22Rv1 (cell line): ENCODE results near the gene VTI1A.

Experiments used
- CTCF ChIP-seq: fragments of 450-650 bp; IDR thresholded peaks from 2 replicates; pipeline ENCODE4 v1.5.1; 2017; ENCODE audit warnings: mild to moderate bottlenecking
- ZFX ChIP-seq: fragments of 450-650 bp; IDR thresholded peaks from 2 replicates; pipeline ENCODE4 v1.6.1; 2017; ENCODE audit warnings: antibody characterized with exemption, borderline replicate concordance

GRCh38 chr10:112677689-112678088 is 230.7 kb downstream of the VTI1A start:
- TF ChIP-seq CTCF (no peak), ZFX (no peak)
